Mucosa of stomach (tissue), 1 donor: ENCODE results near the gene IPO13.
A peak's percentile ranks its signal among the peaks of the same experiment; 100 is the strongest.

Source experiments
- H3K27me3 ChIP-seq: one replicate; pipeline ENCODE4 v1.7.0; 2013; ENCODE audit warnings: mild to moderate bottlenecking, low read length; ENCODE audit not compliant: control insufficient read depth, insufficient read depth
- H3K36me3 ChIP-seq: one replicate; pipeline ENCODE4 v1.7.0; 2013; ENCODE audit warnings: low read length; ENCODE audit not compliant: control insufficient read depth, insufficient read depth
- H3K4me1 ChIP-seq: one replicate; pipeline ENCODE4 v1.7.0; 2013; ENCODE audit warnings: mild to moderate bottlenecking, low read length; ENCODE audit not compliant: control insufficient read depth, insufficient read depth
- H3K4me3 ChIP-seq: one replicate; pipeline ENCODE4 v1.7.0; 2013; ENCODE audit warnings: low read length
- H3K9ac ChIP-seq: one replicate; pipeline ENCODE4 v1.7.0; 2013; ENCODE audit warnings: mild to moderate bottlenecking, low read length, moderate library complexity
- H3K9me3 ChIP-seq: one replicate; pipeline ENCODE4 v1.7.0; 2013; ENCODE audit warnings: mild to moderate bottlenecking, low read length, moderate library complexity; ENCODE audit not compliant: control insufficient read depth
- donor health status: Pancreatic carcinoma.

Gene IPO13

DNA sequence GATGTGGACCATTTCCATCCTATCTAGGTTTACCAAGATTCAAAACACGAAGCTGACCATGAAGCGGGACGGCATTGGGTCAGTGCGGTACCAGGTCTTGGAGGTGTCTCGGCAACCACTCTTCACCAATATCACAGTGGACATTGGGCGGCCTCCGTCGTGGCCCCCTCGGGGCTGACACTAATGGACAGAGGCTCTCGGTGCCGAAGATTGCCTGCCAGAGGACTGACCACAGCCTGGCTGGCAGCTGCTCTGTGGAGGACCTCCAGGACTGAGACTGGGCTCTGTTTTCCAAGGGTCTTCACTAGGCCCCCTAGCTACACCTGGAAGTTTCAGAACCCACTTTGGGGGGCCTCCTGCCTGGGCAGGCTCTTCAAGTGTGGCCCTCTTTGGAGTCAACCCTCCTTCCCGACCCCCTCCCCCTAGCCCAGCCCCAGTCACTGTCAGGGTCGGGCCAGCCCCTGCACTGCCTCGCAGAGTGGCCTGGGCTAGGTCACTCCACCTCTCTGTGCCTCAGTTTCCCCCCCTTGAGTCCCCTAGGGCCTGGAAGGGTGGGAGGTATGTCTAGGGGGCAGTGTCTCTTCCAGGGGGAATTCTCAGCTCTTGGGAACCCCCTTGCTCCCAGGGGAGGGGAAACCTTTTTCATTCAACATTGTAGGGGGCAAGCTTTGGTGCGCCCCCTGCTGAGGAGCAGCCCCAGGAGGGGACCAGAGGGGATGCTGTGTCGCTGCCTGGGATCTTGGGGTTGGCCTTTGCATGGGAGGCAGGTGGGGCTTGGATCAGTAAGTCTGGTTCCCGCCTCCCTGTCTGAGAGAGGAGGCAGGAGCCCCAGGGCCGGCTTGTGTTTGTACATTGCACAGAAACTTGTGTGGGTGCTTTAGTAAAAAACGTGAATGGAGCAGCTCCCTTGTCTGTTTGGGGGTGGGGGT is 43.8 kb downstream of the IPO13 start:
- H3K9ac ChIP-seq: peak overlapping the region; percentile 74
- no peaks in the 10 kb centered on the region for H3K9me3 ChIP-seq
- H3K27me3 ChIP-seq: no peaks in the 10 kb centered on the region
- H3K4me1 ChIP-seq: peaks cover 37% of the 10 kb centered on the region
- no peaks in the 10 kb centered on the region for H3K36me3 ChIP-seq
- H3K4me3 ChIP-seq: peak overlapping the region; percentile 61

DNA sequence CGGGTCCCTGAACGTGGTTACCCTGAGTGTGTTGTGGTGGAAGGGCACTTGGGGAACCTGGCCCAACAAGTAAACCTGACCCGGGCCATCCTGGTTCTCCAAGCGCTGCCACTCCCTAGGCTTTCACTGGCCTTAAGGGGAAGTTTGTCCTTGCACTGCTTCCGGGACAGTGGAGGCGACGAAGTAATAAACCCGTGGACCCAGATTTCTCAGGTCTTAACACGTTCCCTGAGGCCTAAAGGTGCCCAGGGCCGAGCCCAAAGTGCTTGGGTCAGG is 44.4 kb downstream of the IPO13 start:
- Histone ChIP-seq H3K4me1 (peaks cover 35% of the 10 kb centered on the region), H3K4me3 (peak overlapping the region; percentile 61), H3K9ac (peak overlapping the region; percentile 74), H3K9me3 (no peaks in the 10 kb centered on the region), H3K27me3 (no peaks in the 10 kb centered on the region), H3K36me3 (no peaks in the 10 kb centered on the region)

DNA sequence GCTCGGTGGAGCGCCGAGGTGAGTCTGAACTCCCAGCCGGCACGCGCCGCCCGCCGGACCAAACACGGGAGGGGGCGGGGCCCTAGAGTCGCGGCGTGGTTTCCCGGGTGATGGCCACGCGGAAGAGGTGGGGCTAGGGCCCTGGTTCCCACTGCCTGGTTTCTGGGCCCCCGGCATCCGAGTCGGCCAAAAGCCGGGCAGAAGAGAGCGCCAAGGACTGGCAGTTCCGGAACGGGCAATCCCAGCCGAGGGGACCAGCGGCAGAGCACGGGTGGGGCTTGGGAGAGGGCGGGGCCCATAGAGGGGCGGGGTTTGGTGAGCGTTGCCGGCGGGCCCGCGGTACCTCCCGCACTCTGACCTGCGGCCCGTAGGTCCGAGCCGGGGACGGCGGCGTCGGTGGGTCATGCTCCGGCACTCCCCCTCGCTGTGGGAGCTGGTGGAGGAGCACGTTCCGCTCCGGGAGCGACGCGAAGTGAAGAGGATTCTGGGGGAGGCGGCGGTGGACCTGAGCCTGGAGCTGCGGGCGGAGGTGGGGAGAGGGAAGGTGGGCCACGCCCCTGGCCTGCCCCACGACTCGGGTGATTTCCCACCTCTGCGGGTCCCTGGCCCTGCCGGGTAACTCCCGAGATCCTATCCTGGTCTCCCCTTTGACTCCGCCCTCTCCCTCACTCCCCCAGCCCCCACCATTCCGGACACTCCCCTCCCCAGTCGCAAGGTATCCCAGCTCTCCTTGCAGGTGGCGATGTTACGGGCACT is 44.9 kb downstream of the IPO13 start, which contains the start of gene CCDC24:
TSS of gene CCDC24 (plus strand) at position 124 of the 756 bp plus-strand sequence. CDS start at position 404, 280 bp downstream.
- Histone ChIP-seq H3K9me3 (no peaks in the 10 kb centered on the region), H3K36me3 (no peaks in the 10 kb centered on the region), H3K27me3 (no peaks in the 10 kb centered on the region), H3K4me3 (peak within 1 kb of the TSS; percentile 61), H3K4me1 (peaks cover 29% of the 10 kb centered on the region), H3K9ac (peak within 1 kb of the TSS; percentile 74)

DNA sequence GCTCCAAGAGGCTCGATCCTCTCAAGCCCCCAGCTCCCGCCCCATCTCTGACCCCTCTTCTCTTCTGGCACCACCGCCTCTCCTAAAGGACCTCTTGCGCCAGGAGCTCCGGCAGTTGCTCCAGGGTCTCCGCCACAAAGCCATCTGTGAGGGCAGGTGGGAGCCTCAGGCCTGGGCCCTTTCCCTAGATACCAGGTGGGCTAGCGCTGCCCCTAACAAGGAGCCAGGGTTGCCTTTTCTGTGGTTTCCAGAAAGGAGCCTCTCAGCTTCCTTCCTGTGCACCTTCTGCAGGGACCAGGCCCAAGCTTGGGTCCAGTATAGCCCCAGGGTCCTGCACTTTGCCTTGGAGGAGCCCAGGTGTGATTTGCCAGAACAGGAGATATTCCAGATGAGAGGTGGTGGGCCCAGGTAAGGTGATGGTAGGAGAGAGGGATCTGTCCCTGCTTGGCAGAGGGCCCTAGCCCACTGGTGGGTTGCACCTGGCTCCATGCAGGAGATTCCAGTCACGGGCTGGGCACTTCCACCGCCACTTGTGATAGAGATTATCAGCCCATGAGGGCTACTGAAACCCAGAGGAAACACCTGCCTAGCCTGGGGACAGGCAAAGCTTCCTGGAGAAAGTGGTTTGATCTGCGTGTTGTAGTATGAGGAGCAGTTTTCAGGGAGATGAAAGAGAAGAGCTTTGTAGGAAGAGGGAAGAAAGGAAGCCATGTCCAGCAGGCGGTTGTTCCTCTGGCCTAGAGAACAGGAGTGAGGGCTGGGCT is 45.7 kb downstream of the IPO13 start:
- Histone ChIP-seq H3K9ac (peak overlapping the region; percentile 74), H3K4me3 (peak overlapping the region; percentile 61), H3K9me3 (no peaks in the 10 kb centered on the region), H3K4me1 (peaks cover 27% of the 10 kb centered on the region), H3K36me3 (no peaks in the 10 kb centered on the region), H3K27me3 (no peaks in the 10 kb centered on the region)

DNA sequence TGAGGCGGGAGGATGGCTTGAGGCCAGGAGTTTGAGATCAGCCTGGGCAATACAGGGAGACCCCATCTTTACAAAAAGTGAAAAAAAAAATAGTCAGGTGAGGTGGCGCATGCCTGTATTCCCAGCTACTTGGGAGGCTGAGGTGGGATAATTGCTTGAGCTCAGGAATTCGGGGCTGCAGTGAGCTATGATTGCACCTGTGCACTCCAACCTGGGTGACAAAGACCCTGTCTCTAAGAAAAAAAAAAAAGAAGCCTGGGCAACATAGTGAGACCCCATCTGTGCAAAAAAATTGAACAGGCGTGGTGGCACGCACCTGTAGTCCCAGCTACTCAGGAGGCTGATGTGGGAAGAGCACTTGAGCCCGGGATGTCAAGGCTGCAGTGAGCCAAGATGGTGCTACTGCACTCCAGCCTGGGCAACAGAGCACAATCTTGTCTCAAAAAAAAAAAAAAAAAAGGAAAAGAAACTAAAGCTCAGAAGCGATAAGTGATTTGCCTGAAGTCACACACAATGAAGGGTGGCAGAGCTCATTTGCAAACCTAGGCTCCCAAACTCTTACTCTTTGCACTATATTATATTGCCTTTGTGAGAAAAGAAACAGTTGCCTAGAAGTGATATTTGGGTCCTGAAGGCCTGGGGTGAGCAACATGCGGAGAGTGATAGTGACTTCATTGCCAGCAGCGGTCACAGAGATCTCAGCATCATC is 46.6 kb downstream of the IPO13 start:
- H3K36me3 ChIP-seq: no peaks in the 10 kb centered on the region
- H3K9ac ChIP-seq: no peak overlapping the region
- H3K4me1 ChIP-seq: peaks cover 36% of the 10 kb centered on the region
- H3K4me3 ChIP-seq: no peak overlapping the region
- H3K9me3 ChIP-seq: no peaks in the 10 kb centered on the region
- H3K27me3 ChIP-seq: no peaks in the 10 kb centered on the region

DNA sequence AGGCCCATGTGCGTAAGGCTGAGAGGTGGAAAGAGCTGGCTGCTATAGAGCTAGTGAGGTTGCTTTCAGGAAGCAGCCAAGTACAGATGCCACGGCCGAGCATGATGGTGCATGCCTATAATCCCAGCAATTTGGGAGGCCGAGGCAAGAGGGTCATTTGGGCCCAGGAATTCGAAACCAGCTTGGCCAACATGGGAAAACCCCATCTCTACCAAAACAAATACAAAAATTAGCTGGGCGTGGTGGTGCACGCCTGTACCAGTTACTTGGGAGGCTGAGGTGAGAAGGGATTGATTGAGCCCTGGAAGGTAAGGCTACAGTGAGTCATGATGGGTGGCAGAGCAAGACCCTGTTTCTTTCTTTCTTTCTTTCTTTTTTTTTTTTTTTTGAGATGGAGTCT is 47.3 kb downstream of the IPO13 start:
- Histone ChIP-seq H3K9ac (no peak overlapping the region), H3K36me3 (no peaks in the 10 kb centered on the region), H3K4me1 (peaks cover 37% of the 10 kb centered on the region), H3K4me3 (no peak overlapping the region), H3K9me3 (no peaks in the 10 kb centered on the region), H3K27me3 (no peaks in the 10 kb centered on the region)

DNA sequence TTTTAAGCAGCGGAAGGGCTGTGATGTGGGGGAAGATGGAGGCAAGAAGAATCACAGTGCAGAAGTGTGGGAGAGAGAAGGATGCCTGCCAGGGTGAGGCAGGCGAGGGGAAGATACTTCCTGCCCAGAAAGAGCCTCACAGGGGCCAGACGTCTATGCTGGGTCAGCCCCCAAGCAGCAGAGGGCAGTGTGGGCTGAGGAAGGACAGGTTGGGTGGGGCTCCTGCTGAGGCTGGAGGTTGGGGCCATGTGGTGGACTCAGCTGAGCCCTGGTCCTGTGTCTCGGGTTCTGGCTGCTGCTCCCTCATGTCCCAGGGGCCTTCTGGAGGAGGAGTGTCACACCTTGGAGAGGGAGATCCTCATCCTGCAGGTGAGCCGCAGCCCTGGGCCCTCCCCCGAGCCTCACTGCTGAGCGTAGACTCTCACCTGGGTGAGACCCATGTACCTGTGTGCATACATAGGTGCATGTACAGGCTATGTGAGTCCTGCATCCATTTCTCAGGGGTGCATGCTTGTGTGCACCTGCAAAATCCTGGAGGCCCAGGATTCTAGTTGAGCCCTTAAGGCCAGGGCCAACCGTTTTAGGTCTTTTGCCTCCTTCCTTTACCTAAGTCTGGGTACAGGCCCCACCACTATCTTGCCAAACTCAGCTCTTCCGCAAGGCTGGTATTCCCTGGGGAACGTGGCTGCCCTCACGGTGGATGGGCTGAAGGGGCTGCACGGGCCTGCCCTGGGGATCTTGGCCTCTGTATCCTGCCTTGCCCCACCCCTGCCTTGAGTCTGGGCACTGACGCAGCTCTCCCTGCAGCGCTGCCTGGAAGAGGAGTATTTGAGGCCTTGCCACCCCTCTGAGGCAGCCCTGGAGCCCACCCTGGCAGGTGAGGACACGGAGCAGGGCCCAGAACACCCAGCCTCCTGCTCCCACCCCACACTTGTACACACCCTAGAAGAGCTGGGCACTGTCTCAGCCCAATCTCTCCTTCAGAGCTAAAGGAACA is 48.3 kb downstream of the IPO13 start:
- H3K4me3 ChIP-seq: no peak overlapping the region
- H3K9ac ChIP-seq: no peak overlapping the region
- H3K4me1 ChIP-seq: peaks cover 37% of the 10 kb centered on the region
- no peaks in the 10 kb centered on the region for H3K36me3 ChIP-seq
- H3K27me3 ChIP-seq: no peaks in the 10 kb centered on the region
- no peaks in the 10 kb centered on the region for H3K9me3 ChIP-seq

DNA sequence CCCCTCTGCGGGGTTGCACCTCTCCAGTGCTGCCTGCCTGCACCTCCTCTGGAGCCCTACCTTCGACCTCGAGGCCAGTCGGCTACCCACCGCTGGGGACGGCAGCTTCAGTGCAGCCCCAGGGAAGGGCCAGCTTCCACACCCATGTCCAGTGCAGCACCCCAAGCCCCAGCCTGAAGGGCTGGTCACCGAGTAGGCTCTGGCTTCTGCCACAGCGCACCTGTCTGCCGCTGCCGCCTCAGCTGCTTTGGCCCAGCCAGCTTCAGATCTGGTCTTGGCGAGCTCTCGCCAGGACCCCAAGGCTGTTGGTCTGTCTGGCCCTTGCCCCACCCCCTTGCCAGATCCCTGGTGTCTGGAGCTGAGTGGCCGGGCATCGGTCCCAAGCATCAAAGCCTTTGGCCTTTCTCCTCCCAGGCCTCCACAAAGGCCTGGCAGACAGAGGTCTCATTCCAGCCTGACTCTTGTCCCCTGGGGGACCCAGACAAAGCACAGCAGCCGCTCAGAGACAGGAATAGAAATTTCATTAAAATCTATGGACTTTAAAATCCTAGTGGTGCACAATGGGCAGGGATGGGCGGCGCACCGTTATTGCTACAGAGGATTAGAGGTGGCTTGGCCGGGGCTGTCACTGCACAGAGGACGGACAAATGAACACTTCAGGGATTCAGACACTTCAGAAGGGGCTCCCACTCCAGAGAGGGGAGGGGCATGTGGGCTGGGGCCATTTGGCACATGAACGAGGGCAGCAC is 49.4 kb downstream of the IPO13 start:
- Histone ChIP-seq H3K9ac (no peak overlapping the region), H3K4me1 (peaks cover 33% of the 10 kb centered on the region), H3K27me3 (no peaks in the 10 kb centered on the region), H3K4me3 (no peak overlapping the region), H3K36me3 (no peaks in the 10 kb centered on the region), H3K9me3 (no peaks in the 10 kb centered on the region)

DNA sequence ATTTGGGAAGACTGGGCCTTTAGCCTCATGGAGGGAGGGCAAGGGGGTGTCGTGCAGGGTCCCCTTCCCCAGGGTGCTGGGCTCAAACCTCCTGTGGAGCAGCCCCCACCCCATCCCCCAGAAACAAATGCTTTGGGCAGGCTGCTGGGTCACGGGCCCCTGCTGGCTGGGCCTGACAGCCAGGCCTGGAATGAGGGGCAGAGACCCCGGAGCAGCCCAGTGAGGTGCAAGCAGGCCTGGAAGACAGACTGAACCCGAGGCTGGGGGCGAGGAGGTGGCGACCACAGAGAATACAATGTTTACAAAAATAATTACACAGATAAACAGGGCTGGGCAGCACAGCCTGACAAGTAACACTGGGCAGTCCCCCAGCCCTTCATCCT is 50.0 kb downstream of the IPO13 start:
- no peaks in the 10 kb centered on the region for H3K9me3 ChIP-seq
- no peaks in the 10 kb centered on the region for H3K27me3 ChIP-seq
- peaks cover 31% of the 10 kb centered on the region for H3K4me1 ChIP-seq
- no peak overlapping the region for H3K9ac ChIP-seq
- H3K4me3 ChIP-seq: no peak overlapping the region
- no peaks in the 10 kb centered on the region for H3K36me3 ChIP-seq

DNA sequence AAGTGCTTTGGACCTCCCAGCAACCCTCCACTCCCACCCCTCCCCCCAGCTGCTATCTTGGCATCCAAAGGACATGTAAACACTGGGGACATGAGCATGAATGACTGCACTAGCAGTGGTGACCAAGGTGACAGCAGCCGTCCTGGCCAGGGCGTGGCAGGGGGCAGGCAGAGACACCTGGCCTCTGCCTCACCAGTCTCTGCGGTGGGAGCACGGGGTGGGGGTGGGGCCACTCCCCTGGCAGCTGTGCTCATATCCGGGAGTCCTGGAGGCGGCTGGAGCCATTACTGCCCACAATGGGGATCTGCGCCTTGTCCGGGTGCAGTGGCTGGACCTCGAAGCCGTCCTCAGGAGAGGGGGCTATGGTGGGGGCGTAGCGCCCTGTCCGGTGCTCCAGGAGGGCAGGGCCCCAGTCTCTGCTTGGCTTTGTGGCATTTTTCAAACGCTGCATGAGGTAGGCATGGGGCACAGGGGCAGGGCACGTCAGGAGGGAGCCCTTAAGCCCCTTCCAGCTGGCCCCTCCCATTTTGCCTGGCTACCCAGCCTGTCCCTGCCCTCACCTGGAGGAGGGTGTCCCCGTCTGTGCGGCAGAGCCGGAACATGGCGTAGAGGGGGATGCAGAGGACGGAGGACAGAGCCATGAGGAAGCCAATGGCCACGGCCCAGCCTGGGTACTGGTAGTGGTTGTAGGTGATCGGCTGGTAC is 50.7 kb downstream of the IPO13 start:
- Histone ChIP-seq H3K4me1 (peaks cover 25% of the 10 kb centered on the region), H3K4me3 (no peak overlapping the region), H3K27me3 (no peaks in the 10 kb centered on the region), H3K9me3 (no peaks in the 10 kb centered on the region), H3K9ac (peak overlapping the region; percentile 57), H3K36me3 (no peaks in the 10 kb centered on the region)
